ENCODE results near the gene PAN2.
"Not testable (repeated sequence)": the region's sequence is repeated elsewhere in the genome, so short reads cannot be mapped to it uniquely, and the experiment has no call there.

The PAN2 gene

DNA sequence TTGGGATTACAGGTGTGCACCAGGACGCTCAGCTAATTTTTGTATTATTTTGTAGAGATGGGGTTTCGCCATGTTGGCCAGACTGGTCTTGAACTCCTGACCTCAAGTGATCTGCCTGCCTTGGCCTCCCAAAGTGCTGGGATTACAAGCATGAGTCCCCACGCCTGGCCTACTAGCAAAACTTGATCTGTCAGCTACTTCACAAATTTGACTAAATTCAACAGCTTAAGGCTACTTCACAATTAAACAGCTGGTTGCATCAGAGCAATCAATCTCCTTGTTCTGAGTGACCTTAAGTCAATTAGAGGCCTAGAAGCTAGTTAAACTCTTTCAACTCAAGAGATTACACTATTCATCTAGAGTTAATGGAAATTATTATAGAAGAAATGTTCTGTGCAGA, 54.9 kb downstream of the PAN2 start:
- DNase-seq (ENCODE audit: low read depth in 2 of 2, low spot score in 1 of 2): no peak

- no peak for DNase-seq (ENCODE audit: low read depth in 2 of 2, low spot score in 1 of 2)
These were observed 59.5 kb downstream of the PAN2 start for GRCh38 chr12:56274299-56274698.

DNA sequence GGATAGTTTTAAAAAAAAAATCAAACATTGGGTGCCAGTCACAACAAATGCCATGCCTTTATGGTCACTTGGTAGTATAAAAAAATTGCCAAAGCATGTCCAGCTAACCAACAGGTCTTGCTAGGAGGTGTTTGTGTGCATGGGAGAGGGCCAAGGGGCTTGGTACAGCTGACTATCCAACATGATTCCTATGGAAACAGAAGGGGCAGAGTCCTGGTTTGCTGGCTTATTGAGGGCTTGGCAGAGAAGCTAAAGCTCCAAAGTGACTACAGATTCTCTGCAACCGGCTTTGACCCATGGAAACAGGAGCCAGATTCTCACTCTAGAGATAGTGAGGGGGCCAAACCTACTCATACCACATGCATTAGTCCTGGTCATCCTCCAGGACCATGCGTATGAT, 61.3 kb downstream of the PAN2 start:
- DNase-seq (ENCODE audit: low read depth in 2 of 2, low spot score in 1 of 2): not testable (repeated sequence)

DNA sequence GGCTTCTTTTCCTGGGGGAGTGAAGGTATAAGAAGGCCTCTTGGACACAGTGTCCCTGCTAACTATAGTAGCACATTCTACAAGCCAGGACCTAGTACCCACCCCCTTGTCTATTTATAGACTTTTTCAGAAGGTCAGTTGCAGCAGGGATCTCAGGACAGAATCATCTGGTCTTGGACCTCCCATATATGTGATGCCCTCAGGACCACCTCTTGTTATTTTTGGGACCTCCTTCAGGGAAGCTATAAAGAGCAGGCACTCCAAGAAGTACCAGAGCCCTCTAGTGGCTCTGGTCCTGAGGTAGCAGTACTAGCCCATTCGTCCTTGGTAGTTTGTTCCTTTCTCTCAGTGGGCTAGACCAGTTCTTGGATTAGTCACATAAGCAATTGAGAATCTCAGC, 62.8 kb downstream of the PAN2 start:
- no peak for DNase-seq (ENCODE audit: low read depth in 2 of 2, low spot score in 1 of 2)

DNA sequence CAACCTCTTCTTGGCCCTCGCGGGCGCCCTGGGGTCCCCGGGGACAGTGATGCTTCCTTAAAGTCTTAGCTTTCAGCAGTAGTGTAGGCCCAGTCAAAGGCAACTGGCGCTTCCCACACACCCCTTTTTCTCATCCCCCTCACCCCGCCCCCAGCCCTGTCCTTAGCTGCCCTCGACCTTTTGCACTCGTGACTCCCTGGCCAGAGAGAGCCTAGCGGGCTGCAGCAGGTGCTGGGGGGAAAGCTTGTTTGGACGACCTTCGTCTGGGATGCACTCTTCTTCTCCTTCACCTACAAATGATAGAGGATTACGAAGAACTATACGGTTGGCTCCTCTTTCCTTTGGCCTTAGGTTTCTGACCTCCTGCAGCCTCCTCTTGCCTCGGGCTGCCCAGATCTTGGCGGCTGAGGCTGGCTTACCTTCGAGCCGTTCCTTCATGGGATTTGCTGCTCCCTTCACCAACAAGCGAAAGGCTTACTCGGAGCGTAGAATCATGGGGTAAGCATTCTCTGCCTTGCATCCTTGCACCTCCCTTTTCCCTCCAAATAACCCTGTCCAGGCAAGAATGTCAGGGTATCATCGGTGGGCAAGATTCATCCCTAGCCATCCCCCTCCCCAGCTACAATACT, 66.2 kb downstream of the PAN2 start:
- no peak for DNase-seq (ENCODE audit: low read depth in 2 of 2, low spot score in 1 of 2)

DNA sequence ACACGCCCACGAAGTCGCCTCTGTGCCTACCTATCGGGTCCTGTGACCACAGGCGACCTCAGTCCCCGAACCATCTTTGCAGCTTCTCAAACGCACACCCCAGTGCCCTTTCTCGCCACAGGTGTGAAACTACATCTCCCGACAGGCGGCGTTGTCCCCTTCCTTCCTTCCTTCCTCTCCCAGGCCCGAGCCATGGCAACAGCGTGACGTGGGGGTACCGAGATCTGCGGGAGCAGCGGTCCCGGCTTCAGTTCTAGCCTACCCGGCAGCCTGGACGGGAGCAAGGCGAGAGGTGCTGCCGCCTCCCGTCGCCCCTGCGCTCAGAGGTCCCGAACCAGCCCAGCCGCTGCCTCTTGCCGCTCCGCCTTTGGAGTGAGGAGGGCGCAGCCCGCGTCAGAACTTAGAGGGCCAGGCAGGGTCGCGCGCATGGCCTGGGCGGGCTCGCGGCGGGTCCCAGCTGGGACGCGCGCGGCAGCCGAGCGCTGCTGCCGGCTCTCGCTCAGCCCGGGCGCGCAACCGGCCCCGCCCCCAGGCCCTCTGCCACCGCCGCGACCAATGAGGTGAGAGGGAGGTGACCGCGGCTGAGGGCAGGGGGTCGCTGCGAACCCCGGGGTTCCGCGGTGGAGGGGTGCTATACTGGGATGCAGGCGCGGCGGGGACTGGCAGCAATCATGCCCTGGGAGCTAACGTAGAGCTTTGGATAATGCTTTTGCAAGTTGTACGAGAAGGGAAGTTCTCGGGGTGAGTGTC, 66.9 kb downstream of the PAN2 start, which contains the start of gene COQ10A:
COQ10A (plus strand) TSS at position 250 of the 750 bp plus-strand sequence; CDS start at position 427, 177 bp downstream.
- peak; percentile 72 to 77 for DNase-seq (ENCODE audit: low read depth in 2 of 2, low spot score in 1 of 2)
